GM12878 (cell line): ENCODE measurements around the gene CBX8. TPM values are rescaled to one million over a fixed set of nuclear protein-coding genes. Genes with fewer than 3 reads are reported as not detected.

Source experiments
- ATF7 ChIP-seq: fragments of 450-650 bp; IDR thresholded peaks from 2 replicates; pipeline ENCODE4 v1.6.1; 2016; ENCODE audit warnings: low read depth, mild to moderate bottlenecking
- BHLHE40 ChIP-seq, 2 experiments: fragments of 450-650 bp in 1 of 2; IDR thresholded peaks; 2 replicates each; pipeline ENCODE4 v1.6.1; 2011 to 2017; ENCODE audit warnings: low read depth in 2 of 2, borderline replicate concordance in 1 of 2, improper control_type of control experiment in 1 of 2, low read length in 1 of 2, mild to moderate bottlenecking in 1 of 2
- BMI1 ChIP-seq: fragments of 450-650 bp; IDR thresholded peaks from 2 replicates; pipeline ENCODE4 v1.6.1; 2016; ENCODE audit warnings: mild to moderate bottlenecking, moderate library complexity, borderline replicate concordance
- CBX5 ChIP-seq: sonication (generic); IDR thresholded peaks from 2 replicates; pipeline ENCODE4 v1.6.1; 2016; ENCODE audit warnings: low read depth, moderate library complexity, mild to moderate bottlenecking, inconsistent platforms
- CEBPB ChIP-seq, 2 experiments: fragments of 150-350 bp in 1 of 2; IDR thresholded peaks; 2 replicates each; pipeline ENCODE4 v1.6.1; 2012 to 2014; ENCODE audit warnings: low read depth in 2 of 2, low read length in 2 of 2, borderline replicate concordance in 1 of 2, inconsistent platforms in 1 of 2
- CHD1 ChIP-seq: IDR thresholded peaks from 2 replicates; pipeline ENCODE4 v1.6.1; 2012; ENCODE audit warnings: low read depth, low read length, improper control_type of control experiment
- EED ChIP-seq: sonication (generic); IDR thresholded peaks from 2 replicates; pipeline ENCODE4 v1.6.1; 2016; ENCODE audit warnings: antibody characterized with exemption, low read depth
- EGR1 ChIP-seq, 2 experiments: IDR thresholded peaks; 1 replicate in 1 of 2; 2 replicates in 1 of 2; pipeline ENCODE4 v1.6.1; 2011 to 2012; ENCODE audit warnings: low read depth in 2 of 2, low read length in 2 of 2, borderline replicate concordance in 1 of 2, mild to moderate bottlenecking in 1 of 2, moderate library complexity in 1 of 2
- FOXK2 ChIP-seq: fragments of 450-650 bp; IDR thresholded peaks from 2 replicates; pipeline ENCODE4 v1.6.1; 2017; ENCODE audit warnings: mild to moderate bottlenecking, moderate library complexity
- FOXM1 ChIP-seq: IDR thresholded peaks from 2 replicates; pipeline ENCODE4 v1.6.1; 2012; ENCODE audit warnings: low read depth, mild to moderate bottlenecking, inconsistent platforms, low read length, moderate library complexity
- GABPA ChIP-seq: IDR thresholded peaks from 2 replicates; pipeline ENCODE4 v1.6.1; 2014; ENCODE audit warnings: antibody characterized with exemption, low read depth, mild to moderate bottlenecking, inconsistent platforms
- HCFC1 ChIP-seq: fragments of 150-350 bp; IDR thresholded peaks from 2 replicates; pipeline ENCODE4 v1.6.1; 2014; ENCODE audit warnings: low read length
- JUNB ChIP-seq: IDR thresholded peaks from 2 replicates; pipeline ENCODE4 v1.6.1; 2016; ENCODE audit warnings: antibody characterized with exemption, mild to moderate bottlenecking
- KAT2A ChIP-seq: conservative IDR thresholded peaks from 2 replicates; pipeline ENCODE4 v1.6.1; 2011; ENCODE audit warnings: low read depth, low read length; ENCODE audit not compliant: control insufficient read depth
- LARP7 ChIP-seq: fragments of 450-650 bp; IDR thresholded peaks from 2 replicates; pipeline ENCODE4 v1.6.1; 2017; ENCODE audit warnings: mild to moderate bottlenecking
- MEF2A ChIP-seq: IDR thresholded peaks from 2 replicates; pipeline ENCODE4 v1.6.1; 2011; ENCODE audit warnings: low read depth, mild to moderate bottlenecking, low read length, moderate library complexity; ENCODE audit not compliant: insufficient read depth
- MTA2 ChIP-seq: fragments of 450-650 bp; IDR thresholded peaks from 2 replicates; pipeline ENCODE4 v1.6.1; 2016; ENCODE audit warnings: low read depth, mild to moderate bottlenecking, moderate library complexity
- MYC ChIP-seq: IDR thresholded peaks from 2 replicates; pipeline ENCODE4 v1.6.1; 2011; ENCODE audit warnings: mild to moderate bottlenecking, low read length, moderate library complexity, inconsistent platforms; ENCODE audit not compliant: insufficient read depth, insufficient replicate concordance, insufficient read length, severe bottlenecking
- NBN ChIP-seq: fragments of 450-650 bp; IDR thresholded peaks from 2 replicates; pipeline ENCODE4 v1.6.1; 2016
- NRF1 ChIP-seq: conservative IDR thresholded peaks from 2 replicates; pipeline ENCODE4 v1.6.1; 2011; ENCODE audit warnings: mild to moderate bottlenecking, low read depth, low read length, improper control_type of control experiment
- SIN3A ChIP-seq: IDR thresholded peaks from 2 replicates; pipeline ENCODE4 v1.6.1; 2012; ENCODE audit warnings: low read depth, low read length, improper control_type of control experiment
- SIX5 ChIP-seq: IDR thresholded peaks from 2 replicates; pipeline ENCODE4 v1.6.1; 2011; ENCODE audit warnings: mild to moderate bottlenecking, low read depth, low read length, moderate library complexity; ENCODE audit not compliant: severe bottlenecking
- SMAD5 ChIP-seq: IDR thresholded peaks from 2 replicates; pipeline ENCODE4 v1.6.1; 2016; ENCODE audit warnings: antibody characterized with exemption, low read depth
- SP1 ChIP-seq: IDR thresholded peaks from one replicate; pipeline ENCODE4 v1.6.1; 2011; ENCODE audit warnings: low read depth, low read length
- SRF ChIP-seq, 2 experiments: IDR thresholded peaks; 2 replicates each; pipeline ENCODE4 v1.6.1; 2011; ENCODE audit warnings: low read depth in 2 of 2, low read length in 2 of 2, mild to moderate bottlenecking in 1 of 2, moderate library complexity in 1 of 2
- TARDBP ChIP-seq: IDR thresholded peaks from 2 replicates; pipeline ENCODE4 v1.6.1; 2016; ENCODE audit warnings: borderline replicate concordance
- TBL1XR1 ChIP-seq: IDR thresholded peaks from 2 replicates; pipeline ENCODE4 v1.6.1; 2012; ENCODE audit warnings: low read depth, low read length, improper control_type of control experiment
- YY1 ChIP-seq: IDR thresholded peaks from 2 replicates; pipeline ENCODE4 v1.6.1; 2011; ENCODE audit warnings: low read depth, mild to moderate bottlenecking, low read length
- ZZZ3 ChIP-seq: IDR thresholded peaks from 2 replicates; pipeline ENCODE4 v1.6.1; 2011; ENCODE audit warnings: low read depth; ENCODE audit not compliant: control insufficient read depth, insufficient read length
- polyA plus RNA-seq, 11 experiments: library from polyadenylated mRNA; depleted of rRNA in 4 of 11; unstranded in 6 of 11; stranded (reverse) in 5 of 11; fragments of >200 nt; fragmentation: Nextera tagmentation in 4 of 11; fragmentation: Illumina TruSeq in 1 of 11; extraction: Ambion mirVana in 4 of 11; extraction: Trizol in 1 of 11; gene quantifications; 1 replicate in 1 of 11; 2 replicates in 10 of 11; pipeline versions ENCODE4 v1.2.1 to v1.2.3, GENCODE V29; 2011 to 2016; ENCODE audit warnings: inconsistent platforms in 2 of 11, missing spikeins in 2 of 11, low read depth in 1 of 11
- total RNA-seq, 4 experiments: library from RNA; depleted of rRNA in 3 of 4; stranded (reverse); fragments of >200 nt in 3 of 4; fragmentation: Illumina TruSeq in 1 of 4; extraction: Trizol in 1 of 4; gene quantifications; 2 replicates each; pipeline versions ENCODE4 v1.2.1 to v1.2.3, GENCODE V29; 2013 to 2021
- TF ChIP-seq, protein P1 (sequence below): fragments of 450-650 bp; IDR thresholded peaks from 2 replicates; pipeline ENCODE4 v1.6.1; 2016; ENCODE audit warnings: mild to moderate bottlenecking

The CBX8 gene
- total and polyA plus RNA-seq, 10 of the 15 experiments (the other 5 are each of a cell fraction or from before 2014, with no cell fraction given), result 0.03 to 6.7 (median 1.9) TPM

DNA sequence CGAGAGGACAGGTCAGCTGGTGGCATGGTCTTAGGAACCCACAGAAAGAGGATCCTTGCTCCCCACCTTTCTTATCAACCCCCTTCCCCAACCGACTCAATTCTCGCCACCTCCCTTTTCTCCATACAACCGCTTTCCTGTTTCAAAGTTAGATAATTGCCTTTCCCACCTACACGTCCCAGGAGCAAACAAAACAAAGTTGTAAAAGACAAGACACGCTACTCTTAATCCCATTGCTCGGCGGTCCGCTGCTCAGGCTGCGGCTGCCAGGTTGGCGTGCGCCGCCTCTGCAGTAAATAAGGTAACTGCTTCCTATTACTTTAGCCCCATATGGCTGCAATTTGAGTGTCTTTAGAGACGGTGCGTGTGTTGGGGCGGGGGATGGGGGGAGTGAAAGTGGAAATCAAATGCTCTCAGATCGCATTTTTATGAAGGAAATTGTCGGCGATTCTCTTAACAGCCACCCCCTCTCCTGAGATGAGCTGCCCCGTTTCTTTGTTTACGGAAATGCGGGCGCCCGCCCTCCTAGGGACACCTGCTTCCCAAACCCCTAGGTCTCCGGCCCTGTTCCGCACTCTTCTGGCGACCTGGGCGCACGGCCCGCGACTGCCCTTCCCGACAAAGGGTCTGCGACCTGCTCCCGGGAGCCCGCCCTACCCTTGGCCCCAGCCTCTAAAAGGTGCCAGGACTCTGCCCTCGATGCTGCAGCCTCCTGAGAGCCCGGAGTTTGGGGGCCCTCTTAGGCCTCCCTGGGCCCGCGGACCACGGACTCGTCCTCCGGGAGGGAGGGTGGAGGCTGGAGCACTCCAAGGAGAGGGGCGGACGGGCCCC lies 3.7 kb upstream of the CBX8 start (continued):
- no peak for TF ChIP-seq SMAD5
- TF ChIP-seq BHLHE40 (IDR thresholded peaks at IDR 0.05; ENCODE audit: borderline replicate concordance in 1 of 2, low read depth in 2 of 2, low read length in 1 of 2), result peak; percentile 17 to 27; a peak in 1 of 4 replicates
- no peak; the same call in 1 of the 2 replicates for TF ChIP-seq EED
- no peak for TF ChIP-seq LARP7
- TF ChIP-seq ZZZ3, result no peak
- TF ChIP-seq KAT2A, result no peak
- no peak for TF ChIP-seq MTA2
- TF ChIP-seq CHD1, result no peak
- peak in 1 of 2 experiments; percentile 20; a peak in 1 of 3 replicates for TF ChIP-seq EGR1 (IDR thresholded peaks at IDR 0.05; ENCODE audit: borderline replicate concordance in 1 of 2, low read depth in 2 of 2, low read length in 2 of 2)
- TF ChIP-seq NRF1, result no peak
- TF ChIP-seq ATF7, result 0 out of 2 replicates have a peak, but pooled peaks have one; percentile 42
- peak; percentile 88 for TF ChIP-seq YY1
- 0 out of 2 replicates have a peak, but pooled peaks have one; percentile 43 for TF ChIP-seq CBX5
- no peak for TF ChIP-seq CEBPB (IDR thresholded peaks at IDR 0.05; ENCODE audit: borderline replicate concordance in 1 of 2, low read depth in 2 of 2, low read length in 2 of 2)
- TF ChIP-seq BMI1, result peak; percentile 57
- no peak for TF ChIP-seq FOXM1
- TF ChIP-seq FOXK2, result peak; percentile 89
- no peak for TF ChIP-seq MEF2A
- TF ChIP-seq NBN, result peak; percentile 63; the same call in 1 of the 2 replicates
- 0 out of 2 replicates have a peak, but pooled peaks have one; percentile 30 for TF ChIP-seq TBL1XR1
- no peak for TF ChIP-seq SIX5
- TF ChIP-seq MYC, result no peak
- TF ChIP-seq, protein P1, sequence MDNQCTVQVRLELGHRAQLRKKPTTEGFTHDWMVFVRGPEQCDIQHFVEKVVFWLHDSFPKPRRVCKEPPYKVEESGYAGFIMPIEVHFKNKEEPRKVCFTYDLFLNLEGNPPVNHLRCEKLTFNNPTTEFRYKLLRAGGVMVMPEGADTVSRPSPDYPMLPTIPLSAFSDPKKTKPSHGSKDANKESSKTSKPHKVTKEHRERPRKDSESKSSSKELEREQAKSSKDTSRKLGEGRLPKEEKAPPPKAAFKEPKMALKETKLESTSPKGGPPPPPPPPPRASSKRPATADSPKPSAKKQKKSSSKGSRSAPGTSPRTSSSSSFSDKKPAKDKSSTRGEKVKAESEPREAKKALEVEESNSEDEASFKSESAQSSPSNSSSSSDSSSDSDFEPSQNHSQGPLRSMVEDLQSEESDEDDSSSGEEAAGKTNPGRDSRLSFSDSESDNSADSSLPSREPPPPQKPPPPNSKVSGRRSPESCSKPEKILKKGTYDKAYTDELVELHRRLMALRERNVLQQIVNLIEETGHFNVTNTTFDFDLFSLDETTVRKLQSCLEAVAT, result peak; percentile 99
- no peak for TF ChIP-seq SIN3A
- TF ChIP-seq SP1, result no peak
- TF ChIP-seq HCFC1, result peak; percentile 32
- no peak; the same call in 1 of the 2 replicates for TF ChIP-seq GABPA
- no peak for TF ChIP-seq JUNB
- no peak for TF ChIP-seq TARDBP
- peak; percentile 51 to 97 for TF ChIP-seq SRF (IDR thresholded peaks at IDR 0.05; ENCODE audit: low read depth in 2 of 2, low read length in 2 of 2)
